ENCODE data around the gene GLIPR2. TPM values are rescaled to one million over a fixed set of nuclear protein-coding genes. Genes with fewer than 3 reads are reported as not detected.
"Not testable (repeated sequence)": the region's sequence is repeated elsewhere in the genome, so short reads cannot be mapped to it uniquely, and the experiment has no call there.

GLIPR2 gene, protein sequence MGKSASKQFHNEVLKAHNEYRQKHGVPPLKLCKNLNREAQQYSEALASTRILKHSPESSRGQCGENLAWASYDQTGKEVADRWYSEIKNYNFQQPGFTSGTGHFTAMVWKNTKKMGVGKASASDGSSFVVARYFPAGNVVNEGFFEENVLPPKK
- total RNA-seq, result 1 to 10 TPM; 5.3 to 6.6 TPM

DNA sequence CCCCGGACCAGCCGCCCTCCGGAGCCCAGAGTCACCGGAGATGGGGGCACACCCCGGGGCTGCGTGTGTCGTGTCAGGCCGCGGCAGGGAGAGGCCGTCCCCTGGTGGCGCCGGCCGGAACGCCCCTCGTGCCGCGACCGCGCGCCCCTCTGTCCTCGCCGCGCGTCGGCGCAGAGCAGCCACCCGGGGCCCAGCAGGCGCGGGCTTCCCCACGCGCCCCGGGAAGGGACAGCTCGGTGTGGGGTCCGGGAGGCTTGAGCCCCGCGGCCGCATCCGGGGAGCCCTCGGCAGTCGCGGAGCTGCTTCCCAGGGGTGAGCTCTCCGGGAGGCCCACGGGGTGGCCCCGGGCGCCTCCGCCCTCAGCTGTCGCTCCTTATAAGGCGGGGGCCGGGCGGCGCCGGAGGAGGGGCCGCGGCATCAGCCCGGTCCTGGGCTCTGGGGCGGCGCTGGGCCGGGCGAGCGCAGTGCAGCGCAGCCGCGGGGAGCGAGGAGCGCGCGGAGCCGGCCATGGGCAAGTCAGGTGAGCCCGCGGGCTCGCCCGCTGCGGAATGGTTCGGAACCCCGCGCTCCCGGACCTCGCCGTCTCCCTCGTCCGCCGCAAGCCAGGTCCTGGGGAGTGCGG lies at the start of gene GLIPR2:
GLIPR2 (plus strand) TSS at position 462 of the 622 bp plus-strand sequence; CDS start at position 508, 46 bp downstream.
- DNase-seq, result peak; percentile 87
- Mint-ChIP-seq H3K27me3 (peaks cover 21% of the 10 kb centered on the region), H3K4me3 (peak within 1 kb of the TSS; percentile 90), H3K27ac (peak within 1 kb of the TSS; percentile 75), H3K4me1 (peaks cover 43% of the 10 kb centered on the region), H3K36me3 (no peaks in the 10 kb centered on the region), H3K9me3 (no peaks in the 10 kb centered on the region)

DNA sequence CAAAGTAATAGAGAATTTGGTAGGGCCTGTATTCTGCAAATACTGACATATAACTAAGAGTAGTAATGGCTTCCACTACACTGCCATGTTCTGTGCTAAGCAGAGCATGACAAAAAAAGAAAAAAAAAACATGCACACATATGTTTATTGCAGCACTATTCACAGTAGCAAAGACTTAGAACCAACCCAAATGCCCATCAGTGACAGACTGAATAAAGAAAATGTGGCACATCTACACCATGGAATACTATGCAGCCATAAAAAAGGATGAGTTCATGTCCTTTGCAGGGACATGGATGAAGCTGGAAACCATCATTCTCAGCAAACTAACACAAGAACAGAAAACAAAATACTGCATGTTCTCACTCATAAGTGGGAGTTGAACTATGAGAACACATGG lies 49.5 kb upstream of the GLIPR2 start:
- not testable (repeated sequence) for DNase-seq, H3K4me3 Mint-ChIP-seq, H3K27me3 Mint-ChIP-seq, H3K9me3 Mint-ChIP-seq, H3K27ac Mint-ChIP-seq, H3K4me1 Mint-ChIP-seq
- peaks cover 17% of the 10 kb centered on the region for H3K36me3 Mint-ChIP-seq

DNA sequence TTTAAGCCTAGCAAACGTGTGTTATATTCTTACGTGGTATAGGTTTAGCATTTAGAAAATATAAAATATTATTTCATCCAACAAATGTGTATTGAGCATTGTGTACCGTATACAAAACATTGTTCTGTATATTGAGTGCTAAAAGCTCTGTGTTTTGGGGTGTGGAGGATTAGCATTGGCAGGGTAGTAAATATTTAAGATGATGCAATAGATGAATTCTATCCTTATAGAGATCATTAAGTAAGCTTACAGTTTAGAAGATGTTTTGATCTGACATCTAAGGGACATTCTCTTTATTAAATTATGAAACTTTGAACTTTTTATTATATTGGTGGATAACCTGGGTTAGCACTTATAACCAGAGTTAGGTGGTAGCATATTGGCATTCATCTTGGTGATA lies 48.5 kb upstream of the GLIPR2 start:
- Mint-ChIP-seq H3K4me1 (peaks cover 12% of the 10 kb centered on the region), H3K27ac (no peak overlapping the region), H3K36me3 (peaks cover 22% of the 10 kb centered on the region), H3K4me3 (no peak overlapping the region), H3K9me3 (peaks cover 4% of the 10 kb centered on the region), H3K27me3 (no peaks in the 10 kb centered on the region)
- no peak for DNase-seq

DNA sequence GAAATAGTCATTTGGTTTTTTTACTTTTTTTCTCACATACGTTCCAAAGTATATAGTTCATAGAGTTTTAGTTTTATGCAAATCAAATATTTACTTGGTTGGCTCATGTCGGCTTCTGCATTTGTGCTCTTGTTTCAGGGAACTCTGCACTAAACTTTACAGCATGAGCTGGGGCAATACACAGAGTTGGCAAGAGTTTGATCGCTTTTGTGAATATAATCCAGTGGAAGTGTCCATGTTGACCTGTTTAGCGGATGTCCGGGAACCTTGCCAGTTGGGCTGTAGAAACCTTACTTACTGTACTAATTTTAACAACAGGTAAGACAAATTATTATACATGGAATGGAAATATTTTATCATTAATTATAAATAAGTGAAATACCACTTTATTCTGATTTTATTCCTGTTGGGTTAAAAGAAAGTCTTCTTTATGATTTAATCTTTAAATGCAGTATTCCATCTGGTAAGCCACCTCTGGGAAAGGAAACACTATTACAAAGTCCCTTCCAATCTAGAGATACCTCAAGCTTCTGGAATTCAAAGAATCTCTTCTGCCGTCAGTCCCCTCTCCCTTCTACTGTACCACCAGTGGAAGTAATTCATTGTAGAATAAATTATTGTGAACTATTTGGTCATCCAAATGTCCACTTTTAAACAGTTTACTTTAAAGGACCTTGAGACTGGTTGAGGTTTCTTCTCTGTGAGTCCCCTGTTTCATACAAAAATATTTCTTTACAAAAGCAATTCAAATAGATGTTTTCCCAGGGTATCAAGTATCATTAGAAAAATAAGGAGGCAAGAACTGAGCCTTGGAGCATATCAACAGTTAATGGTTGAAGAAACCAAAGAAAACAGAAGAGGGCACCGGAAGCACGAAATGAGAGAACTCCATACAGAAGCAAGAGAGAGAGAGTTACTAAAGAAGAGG lies 45.2 kb upstream of the GLIPR2 start:
- Mint-ChIP-seq H3K36me3 (peaks cover 20% of the 10 kb centered on the region), H3K27me3 (no peaks in the 10 kb centered on the region), H3K9me3 (peaks cover 4% of the 10 kb centered on the region), H3K4me1 (peaks cover 18% of the 10 kb centered on the region), H3K4me3 (no peak overlapping the region), H3K27ac (no peak overlapping the region)
- no peak for DNase-seq

DNA sequence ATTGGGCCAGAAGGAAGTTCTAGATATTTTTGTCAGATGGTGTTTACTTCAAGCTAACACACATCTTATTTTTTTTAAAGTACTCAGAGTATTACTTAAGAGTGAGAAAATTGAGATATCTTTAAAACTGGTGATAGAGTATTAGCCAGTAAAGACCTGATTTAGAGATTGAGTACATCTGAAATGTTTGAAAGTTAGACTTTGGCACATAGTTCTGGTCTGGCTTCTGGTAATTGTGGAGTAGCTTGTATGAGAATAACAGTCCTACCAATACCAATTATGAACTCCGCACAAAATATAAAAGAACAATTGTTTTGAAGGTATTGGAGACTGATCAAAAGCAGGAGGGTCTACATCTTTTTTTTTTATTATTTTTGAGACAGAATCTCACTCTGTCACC lies 44.5 kb upstream of the GLIPR2 start:
- H3K4me1 Mint-ChIP-seq, result peaks cover 18% of the 10 kb centered on the region
- peaks cover 3% of the 10 kb centered on the region for H3K9me3 Mint-ChIP-seq
- H3K4me3 Mint-ChIP-seq, result no peak overlapping the region

DNA sequence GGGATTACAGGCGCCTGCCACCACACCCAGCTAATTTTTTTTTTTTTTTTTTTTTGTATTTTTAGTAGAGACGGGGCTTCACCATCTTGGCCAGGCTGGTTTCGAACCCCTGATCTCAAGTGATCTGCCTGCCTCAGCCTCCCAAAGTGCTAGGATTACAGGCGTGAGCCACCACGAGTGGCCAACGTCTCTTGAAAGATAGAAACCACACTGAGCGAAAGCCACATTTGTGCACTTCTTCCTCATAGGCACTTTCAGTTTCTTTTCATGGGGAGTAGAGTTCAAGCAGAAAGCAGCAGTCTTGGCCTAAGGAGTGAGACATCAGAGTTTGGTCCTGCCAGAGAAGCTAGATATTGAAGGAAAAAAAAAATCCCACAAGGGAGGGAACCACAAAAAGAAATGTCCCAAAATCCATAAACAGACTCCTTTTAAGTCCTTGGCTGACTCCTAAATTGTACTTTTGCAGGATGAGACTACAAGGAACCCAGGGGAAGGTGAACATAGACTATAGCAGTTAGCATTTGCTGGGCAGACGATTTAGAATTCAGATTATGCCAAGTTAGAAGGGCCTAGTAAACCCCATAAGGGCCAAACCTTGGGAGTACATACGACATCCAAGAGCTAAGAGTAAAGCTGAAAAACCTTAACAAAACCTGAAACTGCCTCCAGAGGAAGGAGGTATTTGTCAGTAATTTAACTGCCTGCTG lies 43.9 kb upstream of the GLIPR2 start:
- Mint-ChIP-seq H3K27ac (peak overlapping the region; percentile 84), H3K27me3 (no peaks in the 10 kb centered on the region), H3K4me1 (peaks cover 18% of the 10 kb centered on the region), H3K4me3 (no peak overlapping the region), H3K9me3 (peaks cover 3% of the 10 kb centered on the region), H3K36me3 (peaks cover 10% of the 10 kb centered on the region)
- peak; percentile 43 for DNase-seq

More for the DNA sequence above, 44.5 kb upstream of the GLIPR2 start:
- Mint-ChIP-seq H3K27ac (peak overlapping the region; percentile 29), H3K27me3 (no peaks in the 10 kb centered on the region), H3K36me3 (peaks cover 13% of the 10 kb centered on the region)
- DNase-seq, result no peak

DNA sequence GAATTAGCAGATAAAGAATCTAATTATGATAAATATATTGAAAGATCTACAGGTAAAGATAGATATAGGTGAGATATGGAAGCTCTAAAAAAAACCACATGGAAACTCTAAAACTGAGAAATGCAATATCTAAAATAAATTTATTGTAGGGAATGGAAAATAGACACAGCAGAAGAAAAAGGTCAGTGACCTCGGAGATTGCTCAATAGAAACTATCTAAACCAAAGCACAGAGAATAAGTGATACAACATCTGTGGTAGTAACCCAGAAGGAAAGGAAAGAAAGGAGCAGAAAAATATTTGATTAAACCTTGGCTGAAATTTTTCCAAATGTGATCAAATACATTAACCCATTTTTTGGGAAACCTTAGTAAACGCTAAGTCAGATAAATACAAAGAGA lies 43.1 kb upstream of the GLIPR2 start:
- Mint-ChIP-seq H3K4me3 (no peak overlapping the region), H3K27me3 (no peaks in the 10 kb centered on the region), H3K4me1 (peaks cover 18% of the 10 kb centered on the region), H3K27ac (no peak overlapping the region), H3K36me3 (peaks cover 10% of the 10 kb centered on the region), H3K9me3 (peaks cover 3% of the 10 kb centered on the region)
- DNase-seq, result no peak

DNA sequence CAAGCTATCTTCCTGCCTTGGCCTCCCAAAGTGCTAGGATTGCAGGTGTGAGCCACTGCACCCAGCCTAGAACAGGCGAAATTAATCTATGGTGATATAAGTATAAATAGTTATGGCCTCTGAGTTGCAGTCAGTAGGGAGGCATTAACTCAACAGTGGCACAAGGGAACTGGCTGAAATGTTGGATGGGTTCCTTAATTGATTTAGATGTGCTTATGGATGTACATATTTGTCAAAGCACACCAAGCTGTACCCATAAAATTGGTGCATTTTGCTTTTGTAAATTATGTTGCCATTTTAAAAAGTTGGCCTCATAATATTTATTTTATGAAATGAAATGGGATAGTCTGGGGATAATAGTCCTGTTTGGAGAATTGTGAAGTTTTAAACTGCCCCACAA lies 36.8 kb upstream of the GLIPR2 start:
- H3K4me1 Mint-ChIP-seq, result peaks cover 7% of the 10 kb centered on the region
- DNase-seq, result no peak
- H3K4me3 Mint-ChIP-seq, result no peak overlapping the region
- H3K27me3 Mint-ChIP-seq, result no peaks in the 10 kb centered on the region
- no peaks in the 10 kb centered on the region for H3K36me3 Mint-ChIP-seq
- H3K9me3 Mint-ChIP-seq, result no peaks in the 10 kb centered on the region
- no peak overlapping the region for H3K27ac Mint-ChIP-seq

DNA sequence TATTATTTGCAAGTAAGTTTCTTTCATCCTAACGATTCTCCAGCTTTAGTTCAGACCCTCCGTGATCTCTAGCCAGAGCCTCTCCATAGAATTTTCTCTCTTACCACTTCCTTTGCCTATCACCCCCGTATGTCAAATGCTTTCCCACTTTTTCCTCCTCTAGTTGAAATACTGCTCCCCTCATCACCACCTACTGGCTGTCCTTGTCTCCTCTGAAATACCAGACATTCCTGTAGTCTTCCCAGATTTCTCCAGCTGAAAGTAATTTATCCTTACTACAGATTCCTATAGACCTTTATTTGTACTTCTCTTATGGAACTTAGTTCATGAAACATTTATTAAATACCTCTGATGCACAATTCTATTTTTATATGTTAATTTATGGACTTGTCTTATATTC lies 36.0 kb upstream of the GLIPR2 start:
- no peaks in the 10 kb centered on the region for H3K27me3 Mint-ChIP-seq
- H3K4me3 Mint-ChIP-seq, result no peak overlapping the region
- DNase-seq, result no peak
- H3K27ac Mint-ChIP-seq, result no peak overlapping the region
- no peaks in the 10 kb centered on the region for H3K9me3 Mint-ChIP-seq
- peaks cover 7% of the 10 kb centered on the region for H3K4me1 Mint-ChIP-seq
- H3K36me3 Mint-ChIP-seq, result no peaks in the 10 kb centered on the region

DNA sequence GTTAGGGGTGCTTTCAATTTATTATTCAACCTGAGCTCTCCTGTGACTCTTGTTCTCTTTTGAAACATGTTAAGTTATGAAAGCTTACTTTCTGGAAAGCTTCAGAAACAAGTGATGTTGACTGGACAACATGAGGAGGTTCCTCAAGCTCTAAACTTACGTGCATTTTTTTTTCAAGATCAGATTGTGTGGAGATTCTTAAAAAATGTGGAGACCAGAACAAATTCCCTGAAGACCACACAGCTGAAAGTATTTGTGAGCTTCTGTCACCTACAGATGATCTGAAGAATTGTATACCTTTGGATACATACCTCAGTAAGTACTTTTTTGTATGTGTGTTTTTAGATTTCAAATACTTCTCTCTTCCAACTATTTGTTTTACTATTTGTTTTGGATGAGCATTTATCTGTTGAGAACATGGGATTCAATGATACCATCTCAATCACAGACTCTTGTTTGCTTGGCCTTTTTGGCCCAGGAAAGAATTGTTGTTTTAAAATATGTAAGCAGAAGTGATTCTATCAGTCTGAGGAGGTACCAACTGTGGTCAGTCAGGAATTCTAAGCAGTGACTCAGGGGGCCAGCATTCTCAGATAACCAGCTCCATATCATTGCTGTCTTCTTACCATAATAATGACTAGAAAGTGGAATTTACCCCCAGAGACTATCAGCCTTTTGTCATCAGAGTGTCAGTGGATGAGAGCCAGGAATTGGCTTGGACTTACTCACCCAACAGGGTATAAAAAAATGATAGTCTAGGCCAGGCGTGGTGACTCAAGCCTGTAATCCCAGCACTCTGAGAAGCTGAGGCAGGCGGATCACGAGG lies 34.4 kb upstream of the GLIPR2 start:
- Mint-ChIP-seq H3K27ac (no peak overlapping the region), H3K4me3 (no peak overlapping the region), H3K4me1 (peaks cover 7% of the 10 kb centered on the region), H3K36me3 (no peaks in the 10 kb centered on the region), H3K9me3 (no peaks in the 10 kb centered on the region), H3K27me3 (no peaks in the 10 kb centered on the region)
- no peak for DNase-seq

DNA sequence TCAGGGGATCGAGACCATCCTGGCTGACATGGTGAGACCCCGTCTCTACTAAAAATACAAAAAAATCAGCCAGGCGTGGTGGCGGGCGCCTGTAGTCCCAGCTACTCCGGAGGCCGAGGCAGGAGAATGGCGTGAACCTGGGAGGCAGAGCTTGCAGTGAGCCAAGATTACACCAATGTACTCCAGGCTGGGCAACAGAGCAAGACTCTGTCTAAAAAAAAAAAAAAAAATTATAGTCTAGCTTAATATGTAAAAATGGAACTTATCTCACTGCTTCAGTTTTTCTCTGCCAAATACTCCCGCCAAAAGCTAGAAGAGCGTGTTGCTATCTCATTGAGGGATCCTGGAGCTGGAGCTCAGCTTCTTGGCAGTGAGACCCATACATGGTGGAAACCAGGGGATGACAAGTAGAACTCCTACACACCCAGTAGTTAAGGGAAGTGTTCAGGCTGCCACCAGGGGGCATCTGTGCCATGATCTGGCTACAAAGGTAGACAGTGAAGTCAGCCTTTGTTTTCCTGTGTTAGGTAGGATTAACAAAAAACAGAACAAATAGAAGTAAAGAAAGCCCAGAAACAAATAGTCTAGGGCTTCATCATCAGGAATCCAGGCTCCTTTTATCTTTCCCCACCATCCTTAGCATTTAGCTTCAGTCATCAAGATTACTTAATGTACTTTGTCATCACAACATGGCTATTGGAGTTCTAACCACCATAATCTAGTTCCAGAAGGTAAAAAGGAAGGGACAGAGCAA lies 33.6 kb upstream of the GLIPR2 start:
- H3K4me1 Mint-ChIP-seq, result peaks cover 7% of the 10 kb centered on the region
- no peaks in the 10 kb centered on the region for H3K9me3 Mint-ChIP-seq
- no peak overlapping the region for H3K27ac Mint-ChIP-seq
- no peak overlapping the region for H3K4me3 Mint-ChIP-seq
- DNase-seq, result peak; percentile 83
- H3K36me3 Mint-ChIP-seq, result no peaks in the 10 kb centered on the region
- no peaks in the 10 kb centered on the region for H3K27me3 Mint-ChIP-seq

DNA sequence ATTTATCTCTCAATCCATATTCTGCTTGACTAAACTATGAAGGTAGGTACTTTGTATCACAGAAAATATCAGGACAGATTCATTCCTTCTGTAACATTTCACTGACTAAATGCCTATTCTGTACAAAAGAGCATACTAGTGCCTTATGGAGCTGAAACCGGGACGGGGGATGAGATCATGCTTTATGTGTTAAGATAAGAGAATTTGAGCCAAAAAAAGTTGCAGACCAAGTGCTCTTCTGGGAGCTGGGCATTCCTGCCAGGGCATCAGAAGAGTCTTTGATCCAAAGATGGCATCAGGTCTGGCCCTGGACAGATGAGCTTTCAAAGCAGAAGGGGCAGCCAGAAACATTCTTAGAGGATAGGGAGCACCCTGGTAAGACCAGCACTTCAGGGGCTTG lies 27.5 kb upstream of the GLIPR2 start:
- no peak for DNase-seq
- H3K4me3 Mint-ChIP-seq, result no peak overlapping the region
- no peaks in the 10 kb centered on the region for H3K9me3 Mint-ChIP-seq
- no peaks in the 10 kb centered on the region for H3K36me3 Mint-ChIP-seq
- peaks cover 7% of the 10 kb centered on the region for H3K4me1 Mint-ChIP-seq
- no peaks in the 10 kb centered on the region for H3K27me3 Mint-ChIP-seq
- no peak overlapping the region for H3K27ac Mint-ChIP-seq

DNA sequence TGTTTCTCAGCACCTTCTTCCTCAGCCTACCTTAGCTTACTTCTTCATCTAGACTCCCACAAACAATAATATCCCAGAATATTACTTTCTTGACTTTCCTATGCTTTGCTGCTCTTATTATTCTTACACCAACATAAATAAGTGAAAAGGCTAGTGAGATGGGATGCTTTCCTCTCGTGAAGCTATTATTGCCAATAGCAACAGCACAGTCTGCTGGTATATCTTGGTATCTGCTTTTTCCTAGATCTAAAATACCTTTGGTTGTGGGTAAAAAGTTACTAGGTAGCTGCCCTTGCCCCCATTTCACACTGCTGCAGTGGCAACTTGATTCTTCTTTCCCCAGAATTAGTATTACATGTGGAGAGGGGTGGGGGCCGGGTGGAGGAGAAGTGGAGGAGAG lies 26.1 kb upstream of the GLIPR2 start:
- Mint-ChIP-seq H3K27ac (no peak overlapping the region), H3K9me3 (no peaks in the 10 kb centered on the region), H3K36me3 (no peaks in the 10 kb centered on the region), H3K4me1 (peaks cover 7% of the 10 kb centered on the region), H3K4me3 (no peak overlapping the region), H3K27me3 (no peaks in the 10 kb centered on the region)
- no peak for DNase-seq

DNA sequence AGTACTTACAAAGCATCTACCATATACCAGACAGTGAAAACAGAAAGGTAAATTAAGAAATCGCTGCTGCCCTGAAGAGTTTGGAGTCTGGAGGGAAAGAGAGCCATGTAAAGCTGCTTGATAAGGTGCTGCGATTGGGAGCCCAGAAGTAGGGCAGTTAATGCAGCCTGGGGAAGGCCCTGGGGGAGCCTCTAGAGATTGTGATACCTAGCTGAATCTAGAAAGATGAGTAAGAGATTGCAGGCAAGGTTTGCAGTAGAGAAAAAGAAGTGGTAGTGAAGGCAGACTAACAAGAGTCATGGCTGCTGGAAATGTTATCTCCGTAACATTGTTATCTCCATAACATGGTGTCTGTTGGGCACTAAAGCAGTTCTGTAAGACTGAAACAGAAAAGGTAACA lies 24.0 kb upstream of the GLIPR2 start:
- Mint-ChIP-seq H3K36me3 (no peaks in the 10 kb centered on the region), H3K9me3 (no peaks in the 10 kb centered on the region), H3K4me1 (peaks cover 7% of the 10 kb centered on the region), H3K4me3 (no peak overlapping the region), H3K27ac (no peak overlapping the region), H3K27me3 (no peaks in the 10 kb centered on the region)
- DNase-seq, result no peak

All from activated naive CD8-positive, alpha-beta T cell treated with anti-CD3 and anti-CD28 coated beads for 36 hours (primary cell).